Prostate gland (tissue), 2 donors: ENCODE measurements around the gene FUBP3. TPM values are rescaled to one million over a fixed set of nuclear protein-coding genes. Genes with fewer than 3 reads are reported as not detected.

Source experiments
- DNase-seq: peaks from one replicate; pipeline ENCODE4 v3.0.0-alpha.2; 2019; ENCODE audit warnings: low spot score
- H3K27ac ChIP-seq, 2 donors: fragments of 200-600 bp; sonication (generic); 2 replicates each; pipeline ENCODE4 v1.5.1; 2017 to 2019
- H3K27me3 ChIP-seq: fragments of 200-600 bp; sonication (generic); replicated peaks from 2 replicates; pipeline ENCODE4 v1.5.1; 2019; ENCODE audit not compliant: insufficient read depth
- H3K36me3 ChIP-seq, 2 donors: fragments of 200-600 bp; sonication (generic); 1 replicate in 1 of 2; 2 replicates in 1 of 2; pipeline versions ENCODE4 v1.5.1 to v1.8.1; 2017 to 2019
- H3K4me1 ChIP-seq: fragments of 200-600 bp; sonication (generic); replicated peaks from 2 replicates; pipeline ENCODE4 v1.5.1; 2019
- H3K4me3 ChIP-seq, 2 donors: fragments of 200-600 bp; sonication (generic); 2 replicates each; pipeline ENCODE4 v1.5.1; 2017 to 2019
- H3K9me3 ChIP-seq: fragments of 200-600 bp; sonication (generic); 2 replicates; pipeline ENCODE4 v1.5.1; 2017
- POLR2A ChIP-seq: fragments of 450-650 bp; IDR thresholded peaks from one replicate; pipeline ENCODE4 v1.6.1; 2016; ENCODE audit warnings: antibody characterized with exemption, mild to moderate bottlenecking
- POLR2AphosphoS5 ChIP-seq: sonication (generic); formaldehyde crosslinking; IDR thresholded peaks from one replicate; pipeline ENCODE4 v1.6.1; 2017; ENCODE audit warnings: antibody characterized with exemption
- WGBS: methylation state at CpG from one replicate; pipeline ENCODE4 v1.1.5; 2018; 5-methylcytosine and 5-hydroxymethylcytosine counted together
- intact Hi-C: fragments of 100-400 bp; cut with DNase I; formaldehyde crosslinking; loops from one replicate; pipeline ENCODE4 v1.14.2; 2022
- total RNA-seq, 2 donors: library from RNA; depleted of rRNA; stranded (reverse); fragments of >200 nt; gene quantifications; one replicate each; pipeline ENCODE4 v1.1.0, GENCODE V29; 2016
- TF ChIP-seq, protein P1 (sequence below), 4 experiments: fragments of 200-600 bp in 2 of 4; fragments of 450-650 bp in 2 of 4; sonication (generic) in 2 of 4; IDR thresholded peaks; 1 replicate in 3 of 4; 2 replicates in 1 of 4; pipeline ENCODE4 v1.5.1; 2016 to 2019; ENCODE audit warnings: antibody characterized with exemption in 4 of 4, mild to moderate bottlenecking in 2 of 4, moderate library complexity in 2 of 4

FUBP3 gene
- total RNA-seq, 2 donors from 2014 or later: 40.4 to 111 TPM

- WGBS: under 1% methylated on average over 36 of the region's 82 CpGs
- Histone ChIP-seq H3K36me3 (no peaks in the 10 kb centered on the region), H3K27me3 (peaks cover 60% of the 10 kb centered on the region), H3K9me3 (no peaks in the 10 kb centered on the region), H3K4me1 (no peaks in the 10 kb centered on the region), H3K4me3 (peak overlapping the region; percentile 9 to 23), H3K27ac (no peak overlapping the region)
- intact Hi-C loops: loop anchor here (10.0 kb wide), 1 partner anchor 66 kb away; no protein-coding TSS in a partner anchor
- DNase-seq: no peak
- no peak for TF ChIP-seq POLR2AphosphoS5
- no peak for TF ChIP-seq POLR2A
- TF ChIP-seq, protein P1, sequence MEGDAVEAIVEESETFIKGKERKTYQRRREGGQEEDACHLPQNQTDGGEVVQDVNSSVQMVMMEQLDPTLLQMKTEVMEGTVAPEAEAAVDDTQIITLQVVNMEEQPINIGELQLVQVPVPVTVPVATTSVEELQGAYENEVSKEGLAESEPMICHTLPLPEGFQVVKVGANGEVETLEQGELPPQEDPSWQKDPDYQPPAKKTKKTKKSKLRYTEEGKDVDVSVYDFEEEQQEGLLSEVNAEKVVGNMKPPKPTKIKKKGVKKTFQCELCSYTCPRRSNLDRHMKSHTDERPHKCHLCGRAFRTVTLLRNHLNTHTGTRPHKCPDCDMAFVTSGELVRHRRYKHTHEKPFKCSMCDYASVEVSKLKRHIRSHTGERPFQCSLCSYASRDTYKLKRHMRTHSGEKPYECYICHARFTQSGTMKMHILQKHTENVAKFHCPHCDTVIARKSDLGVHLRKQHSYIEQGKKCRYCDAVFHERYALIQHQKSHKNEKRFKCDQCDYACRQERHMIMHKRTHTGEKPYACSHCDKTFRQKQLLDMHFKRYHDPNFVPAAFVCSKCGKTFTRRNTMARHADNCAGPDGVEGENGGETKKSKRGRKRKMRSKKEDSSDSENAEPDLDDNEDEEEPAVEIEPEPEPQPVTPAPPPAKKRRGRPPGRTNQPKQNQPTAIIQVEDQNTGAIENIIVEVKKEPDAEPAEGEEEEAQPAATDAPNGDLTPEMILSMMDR (IDR thresholded peaks at IDR 0.05): no peak
These were observed 81.5 kb downstream of the FUBP3 start for GRCh38 chr9:130660683-130661450.

DNA sequence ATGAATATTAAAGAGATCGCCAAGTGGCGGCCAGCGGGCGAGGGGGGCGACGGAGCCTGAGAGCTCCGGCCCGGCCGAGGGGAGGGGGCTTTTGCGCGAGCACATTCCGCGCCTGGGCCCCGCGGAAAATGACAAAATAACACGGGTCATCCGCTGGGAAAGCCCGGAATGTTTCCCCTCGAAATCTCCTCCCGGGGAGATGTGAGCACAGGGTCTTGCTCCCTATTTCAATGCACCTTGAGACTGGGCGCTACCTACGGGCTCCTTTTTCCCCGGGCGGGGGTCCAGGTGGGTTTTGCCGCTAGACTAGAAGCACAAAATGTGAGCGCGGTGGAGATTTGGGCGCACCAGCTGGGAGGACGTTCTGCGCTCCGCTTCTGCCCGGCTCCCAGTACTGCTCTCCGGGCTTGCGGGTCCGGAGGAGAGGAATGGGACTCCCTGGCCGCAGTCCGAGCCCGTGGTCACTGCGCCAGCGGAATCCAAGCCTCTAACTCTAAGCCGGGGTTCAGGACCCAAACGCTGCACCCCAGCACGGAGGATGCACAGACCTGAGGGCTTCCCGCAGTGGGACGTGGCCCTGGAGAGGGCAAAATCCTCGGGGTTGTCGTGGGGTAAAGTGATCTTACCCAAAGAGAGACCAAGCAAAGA lies 82.2 kb downstream of the FUBP3 start:
- 4% methylated on average over 47 of the region's 47 CpGs for WGBS
- intact Hi-C loops: loop anchor here (10.0 kb wide), 1 partner anchor 67 kb away; no protein-coding TSS in a partner anchor
- Histone ChIP-seq H3K36me3 (no peaks in the 10 kb centered on the region), H3K9me3 (no peaks in the 10 kb centered on the region), H3K27ac (no peak overlapping the region), H3K27me3 (peaks cover 66% of the 10 kb centered on the region), H3K4me3 (no peak overlapping the region), H3K4me1 (no peaks in the 10 kb centered on the region)
- no peak for TF ChIP-seq POLR2A
- TF ChIP-seq, protein P1 (IDR thresholded peaks at IDR 0.05): no peak
- no peak for TF ChIP-seq POLR2AphosphoS5
- DNase-seq: no peak

DNA sequence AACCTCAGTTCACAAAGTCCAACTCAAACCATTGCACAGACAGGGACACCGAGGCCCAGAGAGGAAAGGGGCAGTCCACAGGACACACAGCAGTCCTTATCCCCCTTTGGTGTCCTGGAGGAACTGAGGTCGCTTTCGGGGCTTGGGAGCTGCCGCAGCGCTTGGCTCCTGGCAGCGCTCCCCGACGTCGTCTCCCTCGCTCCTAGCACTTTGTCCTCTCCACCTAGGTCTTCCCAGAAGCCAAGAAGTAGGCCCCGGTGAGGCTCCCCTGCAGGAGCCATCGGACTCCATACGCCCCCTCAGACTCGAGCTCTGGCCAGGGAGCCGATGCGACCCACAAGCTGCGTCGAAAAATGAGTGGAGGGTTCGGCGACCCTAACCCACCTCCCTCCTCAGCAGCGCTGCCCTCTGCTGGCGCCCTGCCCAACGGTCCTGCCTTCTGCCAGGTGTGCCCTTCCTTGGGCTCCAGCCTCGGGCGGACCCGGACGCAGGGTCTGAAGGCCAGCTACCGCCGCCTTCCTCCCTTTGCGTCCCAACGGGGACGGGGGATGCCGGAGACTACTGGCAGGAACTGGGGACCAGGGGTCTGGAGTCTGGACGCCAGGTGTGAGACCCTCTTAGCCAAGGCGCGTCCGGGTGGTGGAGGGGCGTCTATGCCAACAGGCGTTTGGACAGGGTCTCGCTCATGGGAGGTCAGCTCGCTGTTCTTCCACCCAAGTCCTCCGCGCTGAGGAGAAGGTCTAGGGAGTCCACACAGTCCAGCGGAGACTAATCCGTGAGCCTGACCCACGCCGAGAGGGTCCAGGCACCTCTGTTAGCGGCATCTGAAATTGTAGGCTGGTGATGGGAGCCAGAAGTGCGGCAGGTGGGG lies 83.0 kb downstream of the FUBP3 start:
- H3K4me3 ChIP-seq: no peak overlapping the region
- intact Hi-C loops: loop anchor here (10.0 kb wide), 1 partner anchor 68 kb away; no protein-coding TSS in a partner anchor
- 5% methylated on average over 47 of the region's 49 CpGs for WGBS

GRCh38 chr9:130662970-130663257 lies 83.5 kb downstream of the FUBP3 start:
- H3K4me3 ChIP-seq: no peak overlapping the region

More for the DNA sequence above, 83.0 kb downstream of the FUBP3 start:
- Histone ChIP-seq H3K36me3 (no peaks in the 10 kb centered on the region), H3K27ac (no peak overlapping the region), H3K9me3 (no peaks in the 10 kb centered on the region), H3K27me3 (peaks cover 73% of the 10 kb centered on the region), H3K4me1 (no peaks in the 10 kb centered on the region)
- no peak for TF ChIP-seq POLR2A
- DNase-seq: no peak

More at GRCh38 chr9:130662970-130663257, 83.5 kb downstream of the FUBP3 start:
- Histone ChIP-seq H3K27ac (no peak overlapping the region), H3K4me1 (no peaks in the 10 kb centered on the region), H3K27me3 (peaks cover 73% of the 10 kb centered on the region), H3K36me3 (no peaks in the 10 kb centered on the region), H3K9me3 (no peaks in the 10 kb centered on the region)
- WGBS: 8% methylated on average over 15 of the region's 15 CpGs
- TF ChIP-seq POLR2AphosphoS5 (no peak), POLR2A (no peak)
- TF ChIP-seq, protein P1 (IDR thresholded peaks at IDR 0.05): no peak
- DNase-seq: no peak
- intact Hi-C loops: loop anchor here (10.0 kb wide), 1 partner anchor 68 kb away; no protein-coding TSS in a partner anchor
